IPS-15b (cell line): Measurements from ENCODE around the gene SHFL.
A peak's percentile ranks its signal among the peaks of the same experiment; 100 is the strongest.

ENCODE experiments used
- H3K27me3 ChIP-seq: one replicate; pipeline ENCODE4 v1.6.1; 2013; ENCODE audit warnings: low read length; ENCODE audit not compliant: control insufficient read depth, insufficient read depth
- H3K36me3 ChIP-seq: one replicate; pipeline ENCODE4 v1.6.1; 2013; ENCODE audit warnings: low read length; ENCODE audit not compliant: control insufficient read depth, insufficient read depth
- H3K4me1 ChIP-seq: one replicate; pipeline ENCODE4 v1.6.1; 2013; ENCODE audit warnings: mild to moderate bottlenecking, low read length; ENCODE audit not compliant: control insufficient read depth, insufficient read depth
- H3K4me3 ChIP-seq: one replicate; pipeline ENCODE4 v1.5.1; 2013; ENCODE audit warnings: low read depth, low read length
- H3K9ac ChIP-seq: one replicate; pipeline ENCODE4 v1.6.1; 2013; ENCODE audit warnings: low read depth, mild to moderate bottlenecking, low read length
- H3K9me3 ChIP-seq: one replicate; pipeline ENCODE4 v1.6.1; 2013; ENCODE audit warnings: mild to moderate bottlenecking, low read length; ENCODE audit not compliant: control insufficient read depth, insufficient read depth

The SHFL gene

DNA sequence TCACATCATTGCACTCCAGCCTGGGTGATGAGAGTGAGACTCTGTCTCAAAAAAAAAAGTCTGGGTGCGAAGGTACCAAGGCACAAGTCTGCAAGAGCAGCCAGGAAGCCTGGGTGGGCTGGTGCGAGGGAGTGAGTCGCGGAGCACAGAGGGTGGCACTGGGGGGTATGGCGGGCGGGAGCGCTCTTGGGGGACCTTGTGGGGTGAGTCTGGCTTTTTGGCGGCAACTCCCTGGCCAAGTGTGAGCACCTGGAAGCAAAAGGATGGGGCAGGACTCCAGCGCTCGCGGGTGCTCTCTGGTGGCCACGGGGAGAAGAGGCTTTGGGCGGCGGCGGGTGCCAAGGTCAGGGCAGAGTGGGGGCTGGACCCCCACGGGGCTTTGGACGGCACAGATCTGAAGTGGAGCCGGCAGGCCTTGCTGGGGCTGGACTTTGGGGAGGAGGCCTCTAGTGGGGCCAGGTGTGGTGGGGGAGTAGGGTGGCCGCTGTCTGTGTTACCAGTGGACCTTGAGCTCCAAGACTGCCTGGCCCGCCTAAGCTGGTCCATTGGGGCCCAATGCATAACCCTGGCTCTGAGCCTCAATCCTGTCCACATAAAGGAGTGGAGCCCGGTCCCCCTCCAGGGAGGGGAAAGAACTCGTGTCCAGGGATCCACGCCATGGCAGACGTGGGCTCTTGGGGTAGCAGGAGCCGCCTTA, 26.9 kb downstream of the SHFL start:
- Histone ChIP-seq H3K9ac (no peak overlapping the region), H3K4me3 (no peak overlapping the region), H3K27me3 (no peaks in the 10 kb centered on the region), H3K4me1 (no peaks in the 10 kb centered on the region), H3K9me3 (no peaks in the 10 kb centered on the region), H3K36me3 (peaks cover 65% of the 10 kb centered on the region)

DNA sequence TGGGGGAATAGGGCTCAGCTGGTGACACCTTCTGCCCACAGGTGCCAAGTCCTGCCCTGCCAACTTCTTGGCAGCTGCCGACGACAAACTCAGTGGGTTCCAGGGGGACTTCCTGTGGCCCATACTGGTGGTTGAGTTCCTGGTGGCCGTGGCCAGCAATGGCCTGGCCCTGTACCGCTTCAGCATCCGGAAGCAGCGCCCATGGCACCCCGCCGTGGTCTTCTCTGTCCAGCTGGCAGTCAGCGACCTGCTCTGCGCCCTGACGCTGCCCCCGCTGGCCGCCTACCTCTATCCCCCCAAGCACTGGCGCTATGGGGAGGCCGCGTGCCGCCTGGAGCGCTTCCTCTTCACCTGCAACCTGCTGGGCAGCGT, 27.5 kb downstream of the SHFL start:
- H3K4me1 ChIP-seq: no peaks in the 10 kb centered on the region
- H3K9me3 ChIP-seq: no peaks in the 10 kb centered on the region
- H3K27me3 ChIP-seq: no peaks in the 10 kb centered on the region
- H3K36me3 ChIP-seq: peaks cover 60% of the 10 kb centered on the region
- no peak overlapping the region for H3K9ac ChIP-seq
- no peak overlapping the region for H3K4me3 ChIP-seq

DNA sequence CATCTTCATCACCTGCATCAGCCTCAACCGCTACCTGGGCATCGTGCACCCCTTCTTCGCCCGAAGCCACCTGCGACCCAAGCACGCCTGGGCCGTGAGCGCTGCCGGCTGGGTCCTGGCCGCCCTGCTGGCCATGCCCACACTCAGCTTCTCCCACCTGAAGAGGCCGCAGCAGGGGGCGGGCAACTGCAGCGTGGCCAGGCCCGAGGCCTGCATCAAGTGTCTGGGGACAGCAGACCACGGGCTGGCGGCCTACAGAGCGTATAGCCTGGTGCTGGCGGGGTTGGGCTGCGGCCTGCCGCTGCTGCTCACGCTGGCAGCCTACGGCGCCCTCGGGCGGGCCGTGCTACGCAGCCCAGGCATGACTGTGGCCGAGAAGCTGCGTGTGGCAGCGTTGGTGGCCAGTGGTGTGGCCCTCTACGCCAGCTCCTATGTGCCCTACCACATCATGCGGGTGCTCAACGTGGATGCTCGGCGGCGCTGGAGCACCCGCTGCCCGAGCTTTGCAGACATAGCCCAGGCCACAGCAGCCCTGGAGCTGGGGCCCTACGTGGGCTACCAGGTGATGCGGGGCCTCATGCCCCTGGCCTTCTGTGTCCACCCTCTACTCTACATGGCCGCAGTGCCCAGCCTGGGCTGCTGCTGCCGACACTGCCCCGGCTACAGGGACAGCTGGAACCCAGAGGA, 28.0 kb downstream of the SHFL start:
- Histone ChIP-seq H3K4me3 (no peak overlapping the region), H3K4me1 (no peaks in the 10 kb centered on the region), H3K27me3 (no peaks in the 10 kb centered on the region), H3K9ac (no peak overlapping the region), H3K36me3 (peaks cover 59% of the 10 kb centered on the region), H3K9me3 (no peaks in the 10 kb centered on the region)

DNA sequence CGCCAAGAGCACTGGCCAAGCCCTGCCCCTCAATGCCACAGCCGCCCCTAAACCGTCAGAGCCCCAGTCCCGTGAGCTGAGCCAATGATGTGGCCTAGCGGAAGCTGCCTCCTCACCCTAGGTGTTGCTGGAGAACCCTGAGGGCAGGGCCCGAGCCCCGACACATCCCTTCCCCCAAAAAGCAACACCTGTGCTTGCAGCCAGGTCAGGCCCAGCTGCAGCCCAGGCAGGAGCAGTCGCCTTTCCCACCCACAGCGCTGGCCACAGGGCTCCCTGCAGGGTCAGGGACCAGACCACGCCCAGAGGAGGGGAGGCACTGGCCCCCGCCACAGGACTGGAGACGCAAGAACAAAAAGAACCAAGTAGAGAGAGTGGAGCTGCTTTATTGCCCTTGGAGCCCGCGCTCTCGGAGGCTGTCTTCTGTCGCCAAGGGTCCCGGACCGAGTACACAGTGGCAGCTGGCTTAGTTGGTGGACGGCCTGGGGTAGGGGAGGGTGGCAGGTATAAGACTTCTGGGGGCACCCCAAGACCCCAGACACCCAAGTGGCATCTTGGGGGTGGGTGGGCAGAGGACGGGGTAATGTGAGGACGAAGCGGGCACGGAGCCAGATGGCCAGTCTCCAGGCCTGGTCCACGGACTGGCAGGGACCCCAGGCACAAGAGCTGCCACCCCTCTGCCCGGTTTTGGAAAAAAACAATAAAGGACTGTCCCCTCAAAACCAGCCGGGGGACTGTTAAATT, 28.7 kb downstream of the SHFL start:
- H3K9ac ChIP-seq: no peak overlapping the region
- H3K36me3 ChIP-seq: peaks cover 55% of the 10 kb centered on the region
- H3K9me3 ChIP-seq: no peaks in the 10 kb centered on the region
- H3K27me3 ChIP-seq: no peaks in the 10 kb centered on the region
- H3K4me1 ChIP-seq: no peaks in the 10 kb centered on the region
- H3K4me3 ChIP-seq: no peak overlapping the region

DNA sequence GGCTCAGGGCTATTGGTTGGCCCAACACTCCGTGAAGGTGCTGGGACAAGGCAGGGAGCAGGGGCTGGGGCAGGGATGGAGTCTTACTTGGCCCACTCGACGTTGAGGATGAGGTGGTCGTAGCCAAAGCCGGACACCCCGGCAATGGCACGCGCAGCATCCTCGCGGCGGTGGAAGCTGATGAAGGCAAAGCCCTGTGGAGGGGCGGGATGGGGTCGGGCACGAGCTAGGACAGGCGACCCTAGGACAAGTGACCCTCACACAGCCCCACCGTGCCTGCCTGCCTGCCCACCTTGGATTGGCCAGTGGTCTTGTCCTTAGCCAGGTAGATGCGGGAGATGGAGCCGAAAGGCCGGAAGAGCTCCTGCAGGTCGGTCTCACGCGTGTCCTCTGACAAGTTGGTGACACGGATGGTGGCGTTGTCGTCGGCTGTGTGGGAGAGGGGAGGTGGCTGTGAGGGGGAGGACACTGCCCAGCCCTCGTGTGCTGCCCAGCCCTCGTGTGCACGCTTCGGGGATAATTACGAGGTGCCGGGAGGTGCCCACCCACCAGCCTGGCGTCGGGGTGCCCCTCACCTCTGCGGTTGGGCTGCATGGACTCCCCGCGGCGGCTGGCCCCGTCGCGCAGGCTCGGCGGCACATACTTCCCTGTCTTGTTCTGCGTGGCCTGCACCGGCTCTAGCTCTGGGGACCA, 29.4 kb downstream of the SHFL start:
- Histone ChIP-seq H3K9ac (no peak overlapping the region), H3K27me3 (no peaks in the 10 kb centered on the region), H3K36me3 (peaks cover 48% of the 10 kb centered on the region), H3K4me3 (no peak overlapping the region), H3K4me1 (no peaks in the 10 kb centered on the region), H3K9me3 (no peaks in the 10 kb centered on the region)

DNA sequence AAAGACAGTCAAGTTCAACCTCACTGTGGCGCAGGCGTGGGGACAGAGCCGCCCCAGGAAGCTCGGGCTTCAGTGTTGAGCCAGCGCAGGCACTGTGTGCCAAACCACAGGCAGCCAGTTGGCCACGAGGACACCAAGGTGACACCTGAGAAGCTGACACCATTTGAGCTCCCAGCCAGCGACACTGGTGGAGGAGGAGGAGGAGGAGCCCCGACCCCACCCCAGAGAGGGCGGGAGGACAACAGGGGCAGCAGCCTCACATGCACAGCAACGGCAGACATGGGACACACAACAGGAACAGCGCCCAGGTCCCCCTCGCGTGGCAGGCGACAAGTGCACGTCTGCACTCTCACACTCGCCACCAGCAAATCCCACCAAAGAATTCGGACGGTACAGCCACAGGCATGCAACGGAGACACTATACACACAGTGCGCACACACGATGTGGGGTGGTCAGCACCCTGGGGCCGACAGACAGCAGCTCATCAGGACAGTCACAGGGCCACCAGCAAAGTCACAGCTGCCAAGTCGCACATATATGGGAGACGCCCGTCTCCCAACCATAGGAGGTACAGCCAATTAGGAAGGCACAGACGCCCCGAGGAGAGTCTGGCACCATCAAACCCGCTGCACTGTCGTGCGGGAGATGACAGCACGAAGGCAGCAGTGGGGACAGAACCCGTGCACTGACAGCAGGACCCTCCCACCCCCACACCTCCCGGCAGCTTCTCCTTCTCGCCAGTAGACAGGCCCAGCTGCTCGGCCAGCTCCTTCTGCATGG, 30.2 kb downstream of the SHFL start:
- Histone ChIP-seq H3K36me3 (peaks cover 41% of the 10 kb centered on the region), H3K4me1 (no peaks in the 10 kb centered on the region), H3K4me3 (no peak overlapping the region), H3K27me3 (no peaks in the 10 kb centered on the region), H3K9ac (no peak overlapping the region), H3K9me3 (no peaks in the 10 kb centered on the region)

DNA sequence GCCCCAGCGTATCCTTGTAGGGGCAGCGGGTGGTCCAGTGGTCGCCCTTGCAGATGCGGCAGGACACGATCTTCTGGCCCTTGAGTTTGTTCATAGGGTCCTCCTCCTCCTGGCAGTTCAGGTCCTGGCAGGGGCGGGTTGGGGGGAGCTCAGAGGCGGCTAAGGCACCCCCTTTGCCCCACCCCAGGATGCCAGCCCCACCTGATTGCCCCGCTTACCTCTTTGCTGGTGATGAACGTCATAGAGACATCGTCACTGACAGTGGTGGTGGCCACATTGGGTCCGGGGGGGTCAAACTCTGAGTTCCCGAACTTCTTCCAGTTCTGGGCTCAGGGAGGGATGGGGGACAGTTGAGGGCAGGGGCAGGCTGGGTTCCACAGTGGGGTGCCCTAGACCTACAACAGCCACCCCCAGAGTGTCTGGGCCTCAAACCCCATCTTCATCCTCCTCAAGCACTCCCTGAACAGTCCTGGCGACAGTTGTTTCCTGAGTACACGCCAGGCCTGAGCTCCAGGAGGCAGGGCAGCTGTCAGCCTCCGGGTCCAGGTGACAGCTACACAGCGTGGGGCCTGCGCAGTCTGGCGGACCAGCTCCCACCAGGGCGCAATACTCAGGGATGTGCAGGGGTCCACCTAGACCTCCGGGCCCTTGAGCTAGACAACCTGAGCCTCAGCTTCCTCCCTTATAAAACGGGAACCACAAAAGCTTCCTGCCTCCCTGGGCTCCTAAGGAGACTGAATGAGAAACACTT, 30.9 kb downstream of the SHFL start:
- no peaks in the 10 kb centered on the region for H3K4me1 ChIP-seq
- H3K27me3 ChIP-seq: no peaks in the 10 kb centered on the region
- peaks cover 39% of the 10 kb centered on the region for H3K36me3 ChIP-seq
- no peaks in the 10 kb centered on the region for H3K9me3 ChIP-seq
- no peak overlapping the region for H3K9ac ChIP-seq
- H3K4me3 ChIP-seq: no peak overlapping the region

DNA sequence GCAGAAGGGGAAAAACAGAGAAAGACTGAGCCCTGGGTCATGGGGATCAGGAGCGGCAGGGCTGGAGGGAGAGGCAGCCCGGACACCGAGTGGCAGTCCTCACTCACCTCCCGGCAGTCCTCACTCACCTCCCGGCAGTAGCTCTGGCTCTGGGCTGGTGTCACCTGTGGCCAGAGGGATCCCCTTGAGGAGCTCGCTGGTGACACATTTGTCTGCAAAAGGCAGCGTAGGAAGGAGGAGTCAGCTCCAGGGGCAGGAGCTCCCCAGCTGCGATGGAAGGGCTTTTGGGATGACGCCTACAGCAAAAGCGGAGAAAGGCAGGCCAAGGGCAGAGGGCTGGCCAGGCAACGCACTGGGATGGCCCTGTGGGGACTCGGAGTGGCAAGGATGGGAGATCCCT, 32.8 kb downstream of the SHFL start:
- H3K9me3 ChIP-seq: no peaks in the 10 kb centered on the region
- H3K36me3 ChIP-seq: peaks cover 36% of the 10 kb centered on the region
- peak overlapping the region; percentile 96 for H3K4me3 ChIP-seq
- H3K27me3 ChIP-seq: no peaks in the 10 kb centered on the region
- peak overlapping the region; percentile 98 for H3K9ac ChIP-seq
- H3K4me1 ChIP-seq: no peaks in the 10 kb centered on the region

DNA sequence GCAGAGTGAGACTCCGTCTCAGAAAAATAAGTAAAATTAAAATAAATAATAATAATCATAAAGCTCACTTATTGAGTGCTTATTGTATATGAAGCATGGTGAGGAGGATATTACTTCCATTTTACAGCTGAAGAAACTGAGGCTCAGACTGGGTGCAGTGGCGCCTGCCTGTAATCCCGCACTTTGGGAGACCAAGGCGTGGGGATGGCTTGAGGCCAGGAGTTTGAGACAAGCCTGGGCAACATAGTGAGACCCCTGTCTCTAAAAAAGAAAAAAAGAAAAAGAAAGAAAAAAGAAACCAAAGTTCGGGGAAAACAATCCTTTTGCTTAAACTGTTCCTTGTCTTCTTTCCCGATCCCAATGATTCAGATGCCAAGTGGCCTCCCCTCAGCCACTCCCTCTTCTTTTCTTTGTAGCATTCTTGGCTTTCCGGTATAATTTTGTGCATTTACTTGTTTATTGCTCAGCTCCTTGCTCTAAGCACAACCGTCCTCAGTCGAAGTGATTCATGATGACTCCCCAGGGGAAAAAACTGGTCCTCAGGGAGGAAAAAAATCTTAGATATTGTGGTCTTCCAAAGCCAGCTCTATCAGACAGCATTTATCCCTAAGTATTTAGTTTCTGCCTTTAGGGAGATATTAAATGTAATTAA, 34.5 kb downstream of the SHFL start:
- Histone ChIP-seq H3K36me3 (peaks cover 22% of the 10 kb centered on the region), H3K27me3 (no peaks in the 10 kb centered on the region), H3K4me1 (no peaks in the 10 kb centered on the region), H3K9me3 (no peaks in the 10 kb centered on the region), H3K9ac (no peak overlapping the region), H3K4me3 (no peak overlapping the region)

DNA sequence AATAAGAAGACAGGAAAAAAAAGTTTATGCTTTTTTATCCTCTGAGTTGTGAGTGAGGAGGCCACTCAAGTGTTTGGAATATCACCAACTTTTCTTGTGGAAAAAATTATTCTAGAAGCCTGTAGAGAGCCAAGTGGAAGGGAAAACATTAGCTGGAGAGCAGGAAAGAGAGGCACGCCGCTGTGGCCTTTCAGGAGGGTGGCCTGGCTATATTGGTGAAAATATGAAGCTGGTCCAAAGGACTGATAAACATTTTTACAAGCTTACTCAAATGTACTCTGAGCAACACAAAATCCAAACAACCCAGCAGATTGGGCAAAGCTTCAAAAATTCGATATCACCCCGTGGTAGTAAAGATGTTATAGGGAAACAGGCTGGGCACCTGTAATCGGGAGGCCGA, 35.9 kb downstream of the SHFL start:
- Histone ChIP-seq H3K9me3 (no peaks in the 10 kb centered on the region), H3K4me1 (no peaks in the 10 kb centered on the region), H3K36me3 (peaks cover 10% of the 10 kb centered on the region), H3K27me3 (no peaks in the 10 kb centered on the region), H3K4me3 (no peak overlapping the region), H3K9ac (no peak overlapping the region)
